Activated CD8-positive, alpha-beta T cell treated with anti-CD3 and anti-CD28 coated beads for 36 hours (primary cell): Measurements from ENCODE around the gene KSR2. TPM values are rescaled to one million over a fixed set of nuclear protein-coding genes. Genes with fewer than 3 reads are reported as not detected.
"Not testable (repeated sequence)": the region's sequence is repeated elsewhere in the genome, so short reads cannot be mapped to it uniquely, and the experiment has no call there.

Source experiments
- ATAC-seq: fragments of 200-7000 bp; cut with Tn5 transposase; one replicate; pipeline ENCODE4 v1.10.0; 2021; ENCODE audit warnings: mild to moderate bottlenecking, moderate library complexity
- CTCF ChIA-PET: fragments of 350-600 bp; sonication (Branson Sonifier 250); formaldehyde crosslinking; loops from one replicate; lab custom pipeline; 2021; ENCODE audit warnings: antibody characterized with exemption; lab: Charles Lee
- POLR2A ChIA-PET: fragments of 350-600 bp; sonication (Branson Sonifier 250); formaldehyde crosslinking; loops from one replicate; lab custom pipeline; 2021; ENCODE audit warnings: antibody characterized with exemption; lab: Charles Lee
- DNase-seq: peaks from one replicate; pipeline ENCODE4 v3.0.0-alpha.2; 2020
- H3K27ac Mint-ChIP-seq: one replicate; pipeline ENCODE4 v1.8.0; 2021; ENCODE audit warnings: mild to moderate bottlenecking, mixed read lengths
- H3K27me3 Mint-ChIP-seq: one replicate; pipeline ENCODE4 v1.8.0; 2021; ENCODE audit warnings: mixed read lengths
- H3K36me3 Mint-ChIP-seq: one replicate; pipeline ENCODE4 v1.8.0; 2021; ENCODE audit warnings: low read depth, mixed read lengths
- H3K4me1 Mint-ChIP-seq: one replicate; pipeline ENCODE4 v1.8.0; 2021; ENCODE audit warnings: low read depth, mixed read lengths
- H3K4me3 Mint-ChIP-seq: one replicate; pipeline ENCODE4 v1.8.0; 2021; ENCODE audit warnings: mild to moderate bottlenecking, moderate library complexity, mixed read lengths
- H3K9me3 Mint-ChIP-seq: one replicate; pipeline ENCODE4 v1.8.0; 2021; ENCODE audit warnings: mixed read lengths
- intact Hi-C: fragments of 100-400 bp; cut with micrococcal nuclease; formaldehyde crosslinking; loops from one replicate; pipeline ENCODE4 v1.10.0; 2022
- total RNA-seq, 2 experiments: library from RNA; stranded (reverse); gene quantifications; one replicate each; pipeline ENCODE4 v1.2.3, GENCODE V29; 2021
- TF ChIP-seq, protein P1 (sequence below): fragments of 200-600 bp; IDR thresholded peaks from one replicate; pipeline ENCODE4 v1.8.0; 2022; ENCODE audit warnings: antibody characterized with exemption, mild to moderate bottlenecking

KSR2 gene
- total RNA-seq, 2 experiments from 2014 or later = 0.02 TPM; not detected in 1

DNA sequence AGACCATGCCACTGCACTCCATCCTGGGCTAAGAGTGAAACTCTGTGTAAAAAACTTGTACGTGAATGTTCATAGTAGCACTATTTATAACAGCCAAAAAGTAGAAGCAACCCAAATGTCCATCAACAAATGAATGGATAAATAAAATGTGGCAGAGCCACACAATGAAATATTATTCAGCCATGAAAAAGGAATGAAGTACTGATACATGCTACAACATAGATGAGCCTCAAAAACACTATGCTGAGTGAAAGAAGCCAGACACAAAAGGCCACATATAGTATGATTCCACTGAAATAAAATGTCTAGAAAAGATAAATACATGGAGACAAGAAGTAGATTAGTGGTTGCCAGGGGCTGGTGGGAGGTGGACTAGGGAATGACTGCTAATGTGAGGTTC, 72.8 kb downstream of the KSR2 start:
- no peak overlapping the region for H3K4me3 Mint-ChIP-seq
- no peaks in the 10 kb centered on the region for H3K36me3 Mint-ChIP-seq
- intact Hi-C loops = no loop called here
- POLR2A ChIA-PET = no interaction called here
- TF ChIP-seq, protein P1, sequence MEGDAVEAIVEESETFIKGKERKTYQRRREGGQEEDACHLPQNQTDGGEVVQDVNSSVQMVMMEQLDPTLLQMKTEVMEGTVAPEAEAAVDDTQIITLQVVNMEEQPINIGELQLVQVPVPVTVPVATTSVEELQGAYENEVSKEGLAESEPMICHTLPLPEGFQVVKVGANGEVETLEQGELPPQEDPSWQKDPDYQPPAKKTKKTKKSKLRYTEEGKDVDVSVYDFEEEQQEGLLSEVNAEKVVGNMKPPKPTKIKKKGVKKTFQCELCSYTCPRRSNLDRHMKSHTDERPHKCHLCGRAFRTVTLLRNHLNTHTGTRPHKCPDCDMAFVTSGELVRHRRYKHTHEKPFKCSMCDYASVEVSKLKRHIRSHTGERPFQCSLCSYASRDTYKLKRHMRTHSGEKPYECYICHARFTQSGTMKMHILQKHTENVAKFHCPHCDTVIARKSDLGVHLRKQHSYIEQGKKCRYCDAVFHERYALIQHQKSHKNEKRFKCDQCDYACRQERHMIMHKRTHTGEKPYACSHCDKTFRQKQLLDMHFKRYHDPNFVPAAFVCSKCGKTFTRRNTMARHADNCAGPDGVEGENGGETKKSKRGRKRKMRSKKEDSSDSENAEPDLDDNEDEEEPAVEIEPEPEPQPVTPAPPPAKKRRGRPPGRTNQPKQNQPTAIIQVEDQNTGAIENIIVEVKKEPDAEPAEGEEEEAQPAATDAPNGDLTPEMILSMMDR = no peak
- ATAC-seq = no peak
- peaks cover 6% of the 10 kb centered on the region for H3K9me3 Mint-ChIP-seq
- H3K27me3 Mint-ChIP-seq = no peaks in the 10 kb centered on the region
- no peaks in the 10 kb centered on the region for H3K4me1 Mint-ChIP-seq
- H3K27ac Mint-ChIP-seq = no peak overlapping the region
- CTCF ChIA-PET = no interaction called here
- no peak for DNase-seq

GRCh38 chr12:117892441-117892840, 76.3 kb downstream of the KSR2 start:
- ATAC-seq (no peak), DNase-seq (no peak)
- Mint-ChIP-seq H3K4me3 (no peak overlapping the region), H3K36me3 (no peaks in the 10 kb centered on the region), H3K27me3 (peaks cover 3% of the 10 kb centered on the region), H3K4me1 (no peaks in the 10 kb centered on the region), H3K27ac (no peak overlapping the region), H3K9me3 (no peaks in the 10 kb centered on the region)
- TF ChIP-seq, protein P1 = no peak
- ChIA-PET CTCF (interaction anchor here (1.1 kb wide), 1 partner anchor 18 kb away, joined by 3 read pairs; no protein-coding TSS in a partner anchor), POLR2A (interaction anchor here (0.6 kb wide), 1 partner anchor 502 kb away, joined by 3 read pairs; no protein-coding TSS in a partner anchor)
- intact Hi-C loops = no loop called here

DNA sequence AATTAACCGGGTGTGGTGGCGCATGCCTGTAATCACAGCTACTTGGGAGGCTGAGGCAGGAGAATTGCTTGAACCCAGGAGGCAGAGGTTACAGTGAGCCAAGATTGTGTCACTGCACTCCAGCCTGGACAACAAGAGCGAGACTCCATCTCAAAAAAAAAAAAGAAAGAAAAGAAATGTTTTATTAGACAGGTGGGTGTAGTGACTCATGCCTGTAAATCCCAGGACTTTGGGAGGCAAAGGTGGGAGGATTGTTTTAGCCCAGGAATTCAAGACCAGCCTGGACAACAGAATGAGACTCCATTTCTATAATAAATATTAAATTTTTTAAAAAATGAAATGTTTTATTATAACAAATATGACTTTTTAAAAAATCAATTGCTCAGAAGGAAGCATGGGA, 77.5 kb downstream of the KSR2 start:
- intact Hi-C loops, DNase-seq: not testable (repeated sequence)

DNA sequence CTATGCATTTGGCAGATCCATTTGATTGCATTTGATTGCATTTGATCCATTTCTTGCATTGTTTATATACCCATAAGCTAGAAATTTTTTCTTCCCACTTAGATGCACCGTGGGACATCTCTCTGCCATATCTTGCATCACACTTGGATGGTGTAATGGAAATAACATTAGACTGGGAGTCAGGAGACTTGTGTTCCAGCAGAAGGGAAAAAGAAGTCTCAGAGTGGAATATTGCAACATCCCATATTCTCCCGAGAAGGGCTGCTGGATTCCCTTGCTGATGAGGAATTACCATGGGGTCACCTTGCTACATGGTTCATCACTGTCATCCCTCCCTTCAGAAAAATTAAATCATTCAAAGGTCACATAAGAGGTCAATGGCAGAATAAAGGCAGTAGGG, 78.1 kb downstream of the KSR2 start:
- ChIA-PET POLR2A (no interaction called here), CTCF (no interaction called here)
- ATAC-seq (no peak), DNase-seq (no peak)
- Mint-ChIP-seq H3K4me3 (no peak overlapping the region), H3K27me3 (peaks cover 3% of the 10 kb centered on the region), H3K4me1 (no peaks in the 10 kb centered on the region), H3K36me3 (no peaks in the 10 kb centered on the region), H3K9me3 (no peaks in the 10 kb centered on the region), H3K27ac (no peak overlapping the region)
- TF ChIP-seq, protein P1 = no peak
- intact Hi-C loops = no loop called here

More for the DNA sequence above, 77.5 kb downstream of the KSR2 start:
- H3K27ac Mint-ChIP-seq, H3K36me3 Mint-ChIP-seq, ATAC-seq, POLR2A ChIA-PET, CTCF ChIA-PET, H3K27me3 Mint-ChIP-seq, H3K4me1 Mint-ChIP-seq, H3K9me3 Mint-ChIP-seq, H3K4me3 Mint-ChIP-seq: not testable (repeated sequence)

- ATAC-seq (no peak), DNase-seq (no peak)
- H3K36me3 Mint-ChIP-seq = no peaks in the 10 kb centered on the region
- H3K4me1 Mint-ChIP-seq = no peaks in the 10 kb centered on the region
- CTCF ChIA-PET = no interaction called here
- no peak overlapping the region for H3K27ac Mint-ChIP-seq
- no peak overlapping the region for H3K4me3 Mint-ChIP-seq
- intact Hi-C loops = no loop called here
- TF ChIP-seq, protein P1 = no peak
- POLR2A ChIA-PET = no interaction called here
- H3K27me3 Mint-ChIP-seq = peaks cover 3% of the 10 kb centered on the region
- no peaks in the 10 kb centered on the region for H3K9me3 Mint-ChIP-seq
Observed at GRCh38 chr12:117890137-117890536, 78.7 kb downstream of the KSR2 start.

GRCh38 chr12:117889098-117889497, 79.7 kb downstream of the KSR2 start:
- no peak for DNase-seq
- Mint-ChIP-seq H3K27me3 (peaks cover 3% of the 10 kb centered on the region), H3K4me1 (no peaks in the 10 kb centered on the region), H3K4me3 (no peak overlapping the region), H3K9me3 (no peaks in the 10 kb centered on the region), H3K36me3 (no peaks in the 10 kb centered on the region), H3K27ac (no peak overlapping the region)
- no peak for ATAC-seq
- intact Hi-C loops = no loop called here
- ChIA-PET CTCF (no interaction called here), POLR2A (no interaction called here)
- TF ChIP-seq, protein P1 = no peak
